GM18498 (cell line): ENCODE results near the gene NYAP1.
"Not testable (repeated sequence)": the region's sequence is repeated elsewhere in the genome, so short reads cannot be mapped to it uniquely, and the experiment has no call there.

Experiments
- ATAC-seq: cut with Tn5 transposase; IDR thresholded peaks from one replicate; pipeline ENCODE4 v1.9.1; 2021; ENCODE audit warnings: mild to moderate bottlenecking, moderate library complexity; ENCODE audit not compliant: unreplicated experiment

The NYAP1 gene

GRCh38 chr7:100483722-100484672, at the start of gene NYAP1:
Gene NYAP1 (plus strand): TSS chr7:100483927. CDS start chr7:100485312, 1,385 bp downstream.
- peak; percentile 15 for ATAC-seq

- no peak for ATAC-seq
Measured at GRCh38 chr7:100434297-100435144, 49.2 kb upstream of the NYAP1 start.

GRCh38 chr7:100435401-100436304, 48.1 kb upstream of the NYAP1 start:
- peak; percentile 32 for ATAC-seq

GRCh38 chr7:100437150-100438100, 46.3 kb upstream of the NYAP1 start:
- no peak for ATAC-seq

- ATAC-seq, result no peak
Measured at GRCh38 chr7:100438172-100438571, 45.6 kb upstream of the NYAP1 start.

- not testable (repeated sequence) for ATAC-seq
Measured at GRCh38 chr7:100438731-100439130, 45.0 kb upstream of the NYAP1 start.

GRCh38 chr7:100439244-100439643, 44.5 kb upstream of the NYAP1 start:
- ATAC-seq, result not testable (repeated sequence)

- ATAC-seq, result no peak
Measured at GRCh38 chr7:100441641-100442535, 41.8 kb upstream of the NYAP1 start.

- no peak for ATAC-seq
Measured at GRCh38 chr7:100443096-100443840, 40.5 kb upstream of the NYAP1 start.

GRCh38 chr7:100444311-100445278, 39.1 kb upstream of the NYAP1 start:
- ATAC-seq, result no peak

GRCh38 chr7:100446040-100446439, 37.7 kb upstream of the NYAP1 start:
- ATAC-seq, result no peak

GRCh38 chr7:100447363-100447762, 36.4 kb upstream of the NYAP1 start:
- ATAC-seq, result not testable (repeated sequence)

- ATAC-seq, result no peak
Measured at GRCh38 chr7:100449190-100449795, 34.4 kb upstream of the NYAP1 start.

- ATAC-seq, result no peak
Measured at GRCh38 chr7:100452513-100452912, 31.2 kb upstream of the NYAP1 start.

- not testable (repeated sequence) for ATAC-seq
Measured at GRCh38 chr7:100453854-100454253, 29.9 kb upstream of the NYAP1 start.

- no peak for ATAC-seq
Measured at GRCh38 chr7:100455206-100455605, 28.5 kb upstream of the NYAP1 start.
